Ascending aorta (tissue), 2 donors: Measurements from ENCODE around the gene PDE6C. TPM values are rescaled to one million over a fixed set of nuclear protein-coding genes. Genes with fewer than 3 reads are reported as not detected.

Source experiments
- DNase-seq, 2 donors: peaks; one replicate each; pipeline ENCODE4 v3.0.0-alpha.2; 2019; ENCODE audit warnings: low spot score in 2 of 2
- H3K27ac ChIP-seq, 2 donors: fragments of 200-600 bp; sonication (generic); one replicate each; pipeline ENCODE4 v1.5.1; 2016 to 2017; ENCODE audit warnings: mild to moderate bottlenecking in 1 of 2
- H3K27me3 ChIP-seq: fragments of 200-600 bp; sonication (generic); one replicate; pipeline ENCODE4 v1.5.1; 2017
- H3K36me3 ChIP-seq, 2 donors: fragments of 200-600 bp; sonication (generic); one replicate each; pipeline ENCODE4 v1.5.1; 2016
- H3K4me1 ChIP-seq, 2 donors: fragments of 200-600 bp; sonication (generic); one replicate each; pipeline ENCODE4 v1.5.1; 2016 to 2017; ENCODE audit warnings: mild to moderate bottlenecking in 1 of 2
- H3K4me3 ChIP-seq, 2 donors: fragments of 200-600 bp; sonication (generic); one replicate each; pipeline ENCODE4 v1.5.1; 2016 to 2017; ENCODE audit warnings: mild to moderate bottlenecking in 1 of 2
- H3K9me3 ChIP-seq, 2 donors: fragments of 200-600 bp; sonication (generic); one replicate each; pipeline ENCODE4 v1.5.1; 2016
- CTCF ChIP-seq, 3 experiments: fragments of 200-600 bp in 2 of 3; fragments of 450-650 bp in 1 of 3; sonication (generic) in 2 of 3; IDR thresholded peaks; one replicate each; pipeline ENCODE4 v1.5.1; 2016 to 2019; ENCODE audit warnings: antibody characterized with exemption in 3 of 3, mild to moderate bottlenecking in 1 of 3, moderate library complexity in 1 of 3
- intact Hi-C: fragments of 100-400 bp; cut with DNase I; formaldehyde crosslinking; loops from one replicate; pipeline ENCODE4 v1.15.1; 2023
- total RNA-seq: library from RNA; depleted of rRNA; stranded (reverse); fragments of >200 nt; gene quantifications from one replicate; pipeline ENCODE4 v1.1.0, GENCODE V29; 2016

The PDE6C gene
- total RNA-seq, 1 donor from 2014 or later = not detected

DNA sequence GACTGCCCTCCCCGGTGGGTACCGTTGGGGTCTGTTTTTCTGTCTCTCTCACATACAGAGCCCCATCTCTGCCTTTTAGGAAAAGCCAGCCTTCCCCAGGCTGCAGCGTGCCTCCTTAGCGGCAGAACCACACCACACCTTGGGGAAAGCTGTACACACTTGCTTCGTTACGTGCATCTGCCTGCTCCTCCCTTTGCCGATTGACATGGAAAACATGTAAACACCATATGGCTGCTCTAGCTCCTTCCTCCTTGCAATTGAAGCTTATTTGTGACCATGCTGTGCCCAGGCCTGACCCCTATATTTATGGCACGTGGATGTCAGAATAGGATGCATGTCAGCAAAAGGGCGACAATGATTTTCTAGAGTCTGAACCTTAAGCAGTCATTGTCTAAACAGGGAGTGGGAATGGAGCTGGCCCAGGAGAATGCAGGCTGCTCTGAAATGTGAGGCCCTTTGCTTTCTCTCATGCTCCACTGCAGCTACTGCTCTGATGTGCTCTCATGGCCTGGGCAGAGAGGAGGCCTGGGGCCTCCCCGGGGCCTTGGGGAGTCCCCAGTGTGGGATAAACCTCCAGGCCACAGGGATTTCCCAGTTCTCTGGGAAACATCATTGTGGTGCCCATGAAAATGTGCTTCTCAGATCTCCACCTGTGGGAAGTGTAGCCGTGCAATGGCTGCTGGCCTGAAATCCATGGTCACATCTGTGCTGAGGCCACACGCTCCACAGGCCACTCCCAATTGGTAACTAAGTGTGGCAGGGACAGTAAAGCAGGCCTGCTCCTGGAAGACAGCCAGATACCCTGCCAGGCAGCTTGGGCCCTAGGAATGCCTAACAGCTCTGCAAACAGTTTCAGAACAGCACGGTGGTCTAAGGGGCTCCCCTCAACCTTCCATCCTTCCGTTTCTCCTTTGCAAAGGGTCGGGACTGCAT lies 18.6 kb downstream of the PDE6C start:
- Histone ChIP-seq H3K4me3 (no peak overlapping the region), H3K9me3 (no peaks in the 10 kb centered on the region), H3K36me3 (no peaks in the 10 kb centered on the region), H3K4me1 (no peaks in the 10 kb centered on the region), H3K27me3 (no peaks in the 10 kb centered on the region), H3K27ac (no peak overlapping the region)
- no peak for DNase-seq
- intact Hi-C loops = no loop called here
- no peak for TF ChIP-seq CTCF (IDR thresholded peaks at IDR 0.05)

- no peaks in the 10 kb centered on the region for H3K9me3 ChIP-seq
- intact Hi-C loops = no loop called here
- no peaks in the 10 kb centered on the region for H3K27me3 ChIP-seq
- H3K4me3 ChIP-seq = no peak overlapping the region
- H3K27ac ChIP-seq = no peak overlapping the region
- TF ChIP-seq CTCF (IDR thresholded peaks at IDR 0.05) = no peak
- no peaks in the 10 kb centered on the region for H3K36me3 ChIP-seq
- no peak for DNase-seq
- H3K4me1 ChIP-seq = no peaks in the 10 kb centered on the region
These were observed 27.5 kb downstream of the PDE6C start for GRCh38 chr10:93639791-93640190.

GRCh38 chr10:93652857-93653256 lies 40.5 kb downstream of the PDE6C start:
- Histone ChIP-seq H3K4me3 (no peak overlapping the region), H3K36me3 (no peaks in the 10 kb centered on the region), H3K27ac (peak overlapping the region; percentile 46 to 57), H3K9me3 (no peaks in the 10 kb centered on the region), H3K27me3 (no peaks in the 10 kb centered on the region), H3K4me1 (peaks cover 0 to 4% of the 10 kb centered on the region in 2 donors)
- no peak for DNase-seq
- intact Hi-C loops = no loop called here
- no peak for TF ChIP-seq CTCF (IDR thresholded peaks at IDR 0.05)

GRCh38 chr10:93654201-93654600 lies 41.9 kb downstream of the PDE6C start:
- Histone ChIP-seq H3K27ac (no peak overlapping the region), H3K9me3 (no peaks in the 10 kb centered on the region)
- intact Hi-C loops = no loop called here

DNA sequence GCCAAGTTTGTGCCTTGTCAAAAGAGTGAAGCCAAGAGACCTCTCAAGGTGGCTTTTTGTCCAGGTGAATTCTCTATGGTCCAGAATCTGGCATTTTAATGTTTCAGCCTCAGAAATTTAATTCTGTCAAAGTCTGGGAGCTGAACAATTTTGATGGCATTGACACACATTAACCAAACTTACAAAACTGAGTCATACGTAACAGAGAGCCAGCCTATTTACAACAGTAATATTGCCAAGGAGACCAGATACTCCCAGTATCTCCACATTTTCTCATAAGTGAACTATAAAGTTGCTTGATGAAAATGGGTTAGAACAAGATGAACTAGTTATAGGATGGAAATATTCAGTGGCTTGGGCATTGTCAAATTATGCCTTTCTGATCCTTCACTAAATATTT lies 43.8 kb downstream of the PDE6C start:
- intact Hi-C loops = no loop called here
- Histone ChIP-seq H3K36me3 (no peaks in the 10 kb centered on the region), H3K4me3 (no peak overlapping the region), H3K4me1 (peaks cover 0 to 4% of the 10 kb centered on the region in 2 donors), H3K27me3 (no peaks in the 10 kb centered on the region), H3K27ac (no peak overlapping the region), H3K9me3 (no peaks in the 10 kb centered on the region)
- no peak for TF ChIP-seq CTCF (IDR thresholded peaks at IDR 0.05)
- no peak for DNase-seq

More at GRCh38 chr10:93654201-93654600, 41.9 kb downstream of the PDE6C start:
- no peak overlapping the region for H3K4me3 ChIP-seq
- no peak for DNase-seq
- no peaks in the 10 kb centered on the region for H3K36me3 ChIP-seq
- H3K4me1 ChIP-seq = peaks cover 0 to 4% of the 10 kb centered on the region in 2 donors
- H3K27me3 ChIP-seq = no peaks in the 10 kb centered on the region
- TF ChIP-seq CTCF (IDR thresholded peaks at IDR 0.05) = no peak
